H1 (cell line): ENCODE results near the gene TMEM86B. TPM values are rescaled to one million over a fixed set of nuclear protein-coding genes. Genes with fewer than 3 reads are reported as not detected.

Experiments
- CTCF ChIA-PET: fragments of 300-600 bp; sonication (Branson Sonifier 250); formaldehyde crosslinking; loops from one replicate; lab custom pipeline; 2021; ENCODE audit not compliant: partially characterized antibody; lab: Charles Lee
- POLR2A ChIA-PET: fragments of 300-600 bp; sonication (Branson Sonifier 250); formaldehyde crosslinking; loops from one replicate; lab custom pipeline; 2021; ENCODE audit warnings: inconsistent platforms; ENCODE audit not compliant: partially characterized antibody; lab: Charles Lee
- DNase-seq, 2 experiments: peaks; one replicate each; pipeline versions ENCODE4 v3.0.0 to v3.0.0-alpha.2; 2010 to 2022; ENCODE audit warnings: low spot score in 2 of 2, low read depth in 1 of 2, mixed read lengths in 1 of 2
- FAIRE-seq: peaks from 2 replicates; lab custom pipeline; 2011; peaks lifted over from hg19 to GRCh38; lab: Jason Lieb, UNC
- H2AFZ ChIP-seq: 2 replicates; pipeline ENCODE4 v1.8.1; 2012; ENCODE audit warnings: low read length, inconsistent platforms
- H2AK5ac ChIP-seq: 2 replicates; pipeline ENCODE4 v1.6.1; 2013; ENCODE audit warnings: low read depth, low read length
- H2BK120ac ChIP-seq: replicated peaks from 2 replicates; pipeline ENCODE3; 2013; ENCODE audit warnings: low read depth, low read length, inconsistent platforms
- H2BK12ac ChIP-seq: 2 replicates; pipeline ENCODE4 v1.6.1; 2013; ENCODE audit warnings: low read depth, low read length
- H2BK15ac ChIP-seq: 2 replicates; pipeline ENCODE4 v1.6.1; 2013; ENCODE audit warnings: low read length
- H2BK20ac ChIP-seq: 2 replicates; pipeline ENCODE4 v1.6.1; 2013; ENCODE audit warnings: low read length
- H2BK5ac ChIP-seq: 2 replicates; pipeline ENCODE4 v1.6.1; 2013; ENCODE audit warnings: low read depth, low read length
- H3K14ac ChIP-seq: 2 replicates; pipeline ENCODE4 v1.6.1; 2013; ENCODE audit warnings: inconsistent platforms; ENCODE audit not compliant: insufficient read length
- H3K18ac ChIP-seq: 2 replicates; pipeline ENCODE4 v1.6.1; 2013; ENCODE audit warnings: low read length; ENCODE audit errors: extremely low read depth
- H3K23ac ChIP-seq: 2 replicates; pipeline ENCODE4 v1.6.1; 2013; ENCODE audit warnings: inconsistent platforms; ENCODE audit not compliant: insufficient read length
- H3K23me2 ChIP-seq: 2 replicates; pipeline ENCODE4 v1.6.1; 2013; ENCODE audit warnings: low read depth, low read length
- H3K27ac ChIP-seq: 2 replicates; pipeline ENCODE4 v1.6.1; 2011; ENCODE audit warnings: low read depth, low read length, inconsistent platforms
- H3K27me3 ChIP-seq, 4 experiments: replicated peaks in 1 of 4; 1 replicate in 1 of 4; 2 replicates in 3 of 4; pipeline versions ENCODE4 v1.6.1 to v1.8.1; 2011 to 2013; ENCODE audit warnings: low read length in 3 of 4, mild to moderate bottlenecking in 3 of 4, inconsistent platforms in 2 of 4, mixed read lengths in 2 of 4, moderate library complexity in 1 of 4; ENCODE audit not compliant: control insufficient read depth in 3 of 4, insufficient read depth in 3 of 4; ENCODE audit errors: extremely low read depth in 1 of 4
- H3K36me3 ChIP-seq, 4 experiments: 2 replicates each; pipeline versions ENCODE4 v1.6.1 to v1.8.1; 2011 to 2013; ENCODE audit warnings: mild to moderate bottlenecking in 4 of 4, low read length in 3 of 4, moderate library complexity in 2 of 4, control low read depth in 1 of 4, inconsistent platforms in 1 of 4; ENCODE audit not compliant: insufficient read depth in 4 of 4, control insufficient read depth in 2 of 4
- H3K4ac ChIP-seq: replicated peaks from 2 replicates; pipeline ENCODE3; 2013; ENCODE audit warnings: low read length, low read depth, mixed read lengths, inconsistent platforms; ENCODE audit not compliant: insufficient read length
- H3K4me1 ChIP-seq, 4 experiments: replicated peaks in 1 of 4; 1 replicate in 1 of 4; 2 replicates in 3 of 4; pipeline versions ENCODE4 v1.6.1 to v1.8.1; 2011 to 2013; ENCODE audit warnings: low read length in 3 of 4, inconsistent platforms in 2 of 4, mixed read lengths in 1 of 4; ENCODE audit not compliant: insufficient read depth in 4 of 4, control insufficient read depth in 3 of 4
- H3K4me2 ChIP-seq, 2 experiments: 2 replicates each; pipeline versions ENCODE4 v1.6.1 to v1.8.1; 2011 to 2013; ENCODE audit warnings: low read depth in 2 of 2, low read length in 2 of 2, control low read depth in 1 of 2, inconsistent platforms in 1 of 2, mild to moderate bottlenecking in 1 of 2; ENCODE audit not compliant: insufficient read depth in 1 of 2
- H3K4me3 ChIP-seq, 4 experiments: fragments of 200-600, 300-600 bp in 1 of 4; sonication (generic), shearing (Covaris generic), sonication (Bioruptor Twin) in 1 of 4; 2 replicates each; pipeline versions ENCODE4 v1.5.1 to v1.8.1; 2011 to 2016; ENCODE audit warnings: low read length in 4 of 4, low read depth in 3 of 4, control low read depth in 2 of 4, inconsistent platforms in 2 of 4, mild to moderate bottlenecking in 2 of 4, mixed read lengths in 1 of 4, moderate library complexity in 1 of 4; ENCODE audit not compliant: insufficient read depth in 2 of 4; ENCODE audit errors: extremely low read depth in 1 of 4
- H3K56ac ChIP-seq: replicated peaks from 2 replicates; pipeline ENCODE3; 2013; ENCODE audit warnings: low read depth, mild to moderate bottlenecking, mixed read lengths, low read length, inconsistent platforms; ENCODE audit not compliant: insufficient read length
- H3K79me1 ChIP-seq: 2 replicates; pipeline ENCODE4 v1.6.1; 2013; ENCODE audit warnings: low read depth, low read length, control low read depth
- H3K79me2 ChIP-seq, 2 experiments: 2 replicates each; pipeline versions ENCODE4 v1.6.1 to v1.8.1; 2012 to 2013; ENCODE audit warnings: low read length in 2 of 2, mild to moderate bottlenecking in 2 of 2, inconsistent platforms in 1 of 2; ENCODE audit not compliant: insufficient read depth in 2 of 2, control insufficient read depth in 1 of 2
- H3K9ac ChIP-seq, 4 experiments: replicated peaks in 1 of 4; 1 replicate in 1 of 4; 2 replicates in 3 of 4; pipeline versions ENCODE4 v1.6.1 to v1.8.1; 2011 to 2013; ENCODE audit warnings: low read depth in 3 of 4, low read length in 3 of 4, control low read depth in 2 of 4, mild to moderate bottlenecking in 2 of 4, moderate library complexity in 2 of 4, inconsistent platforms in 1 of 4; ENCODE audit errors: extremely low read depth in 1 of 4
- H3K9me3 ChIP-seq, 2 experiments: 2 replicates each; pipeline versions ENCODE4 v1.6.1 to v1.8.1; 2012 to 2013; ENCODE audit warnings: mild to moderate bottlenecking in 2 of 2, moderate library complexity in 2 of 2, control low read depth in 1 of 2, inconsistent platforms in 1 of 2, low read depth in 1 of 2, low read length in 1 of 2, mixed read lengths in 1 of 2; ENCODE audit not compliant: insufficient read depth in 2 of 2
- H4K20me1 ChIP-seq, 2 experiments: replicated peaks in 1 of 2; 2 replicates each; pipeline versions ENCODE3 to v1.8.1; 2011 to 2013; ENCODE audit warnings: inconsistent platforms in 2 of 2, low read length in 2 of 2, mild to moderate bottlenecking in 1 of 2; ENCODE audit not compliant: insufficient read depth in 2 of 2, control insufficient read depth in 1 of 2
- H4K5ac ChIP-seq: 2 replicates; pipeline ENCODE4 v1.6.1; 2013; ENCODE audit warnings: low read length, low read depth, mixed read lengths, inconsistent platforms; ENCODE audit not compliant: insufficient read length
- H4K8ac ChIP-seq: 2 replicates; pipeline ENCODE4 v1.8.0; 2013; ENCODE audit warnings: mild to moderate bottlenecking, moderate library complexity, low read length, inconsistent platforms; ENCODE audit not compliant: insufficient read depth; ENCODE audit errors: extremely low read depth
- H4K91ac ChIP-seq: replicated peaks from 2 replicates; pipeline ENCODE3; 2013; ENCODE audit warnings: low read length, mixed read lengths, inconsistent platforms; ENCODE audit not compliant: insufficient read length
- ASH2L ChIP-seq: fragments of 200-600, 300-600 bp; sonication (generic); IDR thresholded peaks from one replicate; pipeline ENCODE4 v1.7.1; 2017; ENCODE audit warnings: low read length
- CTBP2 ChIP-seq: IDR thresholded peaks from 2 replicates; pipeline ENCODE4 v1.7.0; 2011; ENCODE audit warnings: borderline replicate concordance, mild to moderate bottlenecking, moderate library complexity, mixed read lengths, low read length; ENCODE audit not compliant: insufficient read depth, insufficient read length
- EGR1 ChIP-seq: IDR thresholded peaks from 2 replicates; pipeline ENCODE4 v1.6.1; 2011; ENCODE audit warnings: low read depth, low read length, borderline replicate concordance
- KDM4A ChIP-seq: IDR thresholded peaks from one replicate; pipeline ENCODE4 v1.7.1; 2012; ENCODE audit warnings: low read depth, mild to moderate bottlenecking, moderate library complexity, low read length, inconsistent platforms; ENCODE audit not compliant: severe bottlenecking
- NRF1 ChIP-seq: IDR thresholded peaks from 2 replicates; pipeline ENCODE4 v1.6.1; 2011; ENCODE audit warnings: mild to moderate bottlenecking, low read depth, low read length, improper control_type of control experiment
- POU5F1 ChIP-seq: IDR thresholded peaks from 2 replicates; pipeline ENCODE4 v1.6.1; 2011; ENCODE audit warnings: low read depth, mild to moderate bottlenecking, low read length, moderate library complexity
- SAP30 ChIP-seq: fragments of 300-600 bp; sonication (generic); IDR thresholded peaks from 2 replicates; pipeline ENCODE4 v1.7.1; 2012; ENCODE audit warnings: low read length, moderate library complexity, mild to moderate bottlenecking, inconsistent platforms; ENCODE audit not compliant: insufficient read depth, insufficient replicate concordance
- SIN3A ChIP-seq, 2 experiments: IDR thresholded peaks in 1 of 2; conservative IDR thresholded peaks in 1 of 2; 2 replicates each; pipeline ENCODE4 v1.6.1; 2011 to 2012; ENCODE audit warnings: low read length in 2 of 2, improper control_type of control experiment in 1 of 2, low read depth in 1 of 2, mild to moderate bottlenecking in 1 of 2
- SP1 ChIP-seq: IDR thresholded peaks from 2 replicates; pipeline ENCODE4 v1.6.1; 2011; ENCODE audit warnings: low read depth, low read length
- SP2 ChIP-seq: IDR thresholded peaks from 2 replicates; pipeline ENCODE4 v1.6.1; 2012; ENCODE audit warnings: mild to moderate bottlenecking, low read length, inconsistent platforms
- TBP ChIP-seq: IDR thresholded peaks from 2 replicates; pipeline ENCODE4 v1.6.1; 2011; ENCODE audit warnings: low read depth, low read length, improper control_type of control experiment
- TEAD4 ChIP-seq: IDR thresholded peaks from 2 replicates; pipeline ENCODE4 v1.6.1; 2012; ENCODE audit warnings: low read depth, low read length, inconsistent platforms, mixed read lengths
- WGBS, 2 experiments: shearing (Covaris generic) in 1 of 2; methylation state at CpG; one replicate each; pipeline versions ENCODE4 v1.1.6 to v1.1.7; 2013 to 2015; ENCODE audit warnings: low lambda C conversion rate in 2 of 2, mixed read lengths in 2 of 2, inconsistent platforms in 1 of 2, low coverage in 1 of 2, missing lambda C conversion rate in 1 of 2; ENCODE audit not compliant: insufficient replicate concordance in 2 of 2, insufficient coverage in 1 of 2, insufficient read length in 1 of 2; ENCODE audit errors: extremely low coverage in 1 of 2, missing lambda C conversion rate in 1 of 2; 5-methylcytosine and 5-hydroxymethylcytosine counted together
- polyA plus RNA-seq, 7 experiments: library from polyadenylated mRNA; depleted of rRNA in 3 of 7; stranded (reverse) in 5 of 7; unstranded in 2 of 7; fragments of >200 nt in 5 of 7; fragments of 200-250 nt in 2 of 7; gene quantifications; 1 replicate in 5 of 7; 2 replicates in 1 of 7; 4 replicates in 1 of 7; pipeline versions ENCODE4 v1.2.1 to v1.2.3, GENCODE V29; 2011 to 2013; ENCODE audit warnings: missing spikeins in 2 of 7, mixed read lengths in 2 of 7
- total RNA-seq: library from RNA; stranded (reverse); fragmentation: NEBNext Ultra II Directional; extraction: Animal tissue kit (Norgen Biotek cat#: 25700); gene quantifications from 2 replicates; pipeline ENCODE4 v1.2.1, GENCODE V29; 2021

The TMEM86B gene
- total and polyA plus RNA-seq, 2 of the 8 experiments (the other 6 are each of a cell fraction or from before 2014, with no cell fraction given), result 2.0 to 2.9 TPM

DNA sequence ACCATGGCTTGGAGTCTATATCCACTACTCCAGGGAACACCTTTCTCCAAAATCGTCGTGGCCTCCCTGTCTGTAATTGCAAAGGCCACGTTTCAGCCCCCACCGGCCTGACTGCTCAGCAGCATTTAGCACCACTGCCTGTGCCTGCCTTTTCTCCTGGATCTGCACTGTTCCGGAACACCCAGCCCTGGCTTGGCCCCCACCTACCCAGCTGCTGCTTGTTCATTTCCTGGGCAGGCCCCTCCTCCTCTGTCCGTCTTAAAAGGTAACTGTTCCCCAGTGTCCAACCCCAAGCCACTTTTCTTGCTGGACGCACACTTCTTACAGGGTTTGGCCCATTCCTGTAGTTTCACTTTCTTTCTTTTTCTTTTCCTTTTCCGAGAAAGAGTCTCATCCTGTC is 39.9 kb downstream of the TMEM86B start:
- no peak overlapping the region for H3K23ac ChIP-seq
- H3K9me3 ChIP-seq, result no peaks in the 10 kb centered on the region
- no peak overlapping the region for H2BK15ac ChIP-seq
- H4K91ac ChIP-seq, result no peak overlapping the region
- H2AK5ac ChIP-seq, result no peak overlapping the region
- no peak overlapping the region for H2BK20ac ChIP-seq
- H3K18ac ChIP-seq, result no peak overlapping the region
- no peak overlapping the region for H3K4me2 ChIP-seq
- H2BK12ac ChIP-seq, result no peak overlapping the region
- H3K4ac ChIP-seq, result no peak overlapping the region
- WGBS, 2 experiments, result 84% methylated on average over 8 of the region's 8 CpGs; no CpG with 5 or more reads in 1 of the 2 experiments
- H3K79me1 ChIP-seq, result no peaks in the 10 kb centered on the region
- H3K9ac ChIP-seq, result no peak overlapping the region
- H3K79me2 ChIP-seq, result no peaks in the 10 kb centered on the region
- H3K14ac ChIP-seq, result no peak overlapping the region
- no peak overlapping the region for H3K56ac ChIP-seq
- ChIA-PET POLR2A (interaction anchor here (1.2 kb wide), 1 partner anchor 12 kb away, joined by 3 read pairs; no protein-coding TSS in a partner anchor), CTCF (no interaction called here)
- FAIRE-seq, result no peak
- no peak overlapping the region for H2AFZ ChIP-seq
- no peak overlapping the region for H2BK5ac ChIP-seq
- TF ChIP-seq SIN3A (conservative IDR thresholded peaks at IDR 0.05 in 1 of 2, IDR thresholded peaks at IDR 0.05 in 1 of 2; ENCODE audit: low read depth in 1 of 2, low read length in 2 of 2) (no peak), SP1 (no peak), POU5F1 (no peak), SAP30 (no peak), TEAD4 (no peak), EGR1 (no peak), KDM4A (no peak), NRF1 (no peak), TBP (no peak), CTBP2 (no peak), SP2 (no peak), ASH2L (no peak)
- H3K23me2 ChIP-seq, result no peaks in the 10 kb centered on the region
- DNase-seq, result no peak
- H2BK120ac ChIP-seq, result no peak overlapping the region
- H3K27ac ChIP-seq, result no peak overlapping the region
- no peak overlapping the region for H4K5ac ChIP-seq
- no peaks in the 10 kb centered on the region for H3K4me1 ChIP-seq
- peaks cover 0 to 4% (median 0%) of the 10 kb centered on the region in 4 experiments; a peak in 1 of 7 replicates for H3K27me3 ChIP-seq
- H3K36me3 ChIP-seq, result no peaks in the 10 kb centered on the region
- H4K20me1 ChIP-seq, result peaks cover 0 to 2% of the 10 kb centered on the region in 2 experiments
- H3K4me3 ChIP-seq, result no peak overlapping the region
- no peak overlapping the region for H4K8ac ChIP-seq
